ENCODE results near the gene GNG7. TPM values are rescaled to one million over a fixed set of nuclear protein-coding genes. Genes with fewer than 3 reads are reported as not detected.

GNG7 gene
- 1.6 and 2.2 TPM in 2 replicates for polyA plus RNA-seq (2012; rRNA removed)
- 1.6 and 1.9 TPM in 2 replicates for polyA plus RNA-seq (2012; cell fraction: cytosol; rRNA removed)
- 2.8 and 3.1 TPM in 2 replicates for polyA plus RNA-seq (2012; cell fraction: nucleus; rRNA removed)

DNA sequence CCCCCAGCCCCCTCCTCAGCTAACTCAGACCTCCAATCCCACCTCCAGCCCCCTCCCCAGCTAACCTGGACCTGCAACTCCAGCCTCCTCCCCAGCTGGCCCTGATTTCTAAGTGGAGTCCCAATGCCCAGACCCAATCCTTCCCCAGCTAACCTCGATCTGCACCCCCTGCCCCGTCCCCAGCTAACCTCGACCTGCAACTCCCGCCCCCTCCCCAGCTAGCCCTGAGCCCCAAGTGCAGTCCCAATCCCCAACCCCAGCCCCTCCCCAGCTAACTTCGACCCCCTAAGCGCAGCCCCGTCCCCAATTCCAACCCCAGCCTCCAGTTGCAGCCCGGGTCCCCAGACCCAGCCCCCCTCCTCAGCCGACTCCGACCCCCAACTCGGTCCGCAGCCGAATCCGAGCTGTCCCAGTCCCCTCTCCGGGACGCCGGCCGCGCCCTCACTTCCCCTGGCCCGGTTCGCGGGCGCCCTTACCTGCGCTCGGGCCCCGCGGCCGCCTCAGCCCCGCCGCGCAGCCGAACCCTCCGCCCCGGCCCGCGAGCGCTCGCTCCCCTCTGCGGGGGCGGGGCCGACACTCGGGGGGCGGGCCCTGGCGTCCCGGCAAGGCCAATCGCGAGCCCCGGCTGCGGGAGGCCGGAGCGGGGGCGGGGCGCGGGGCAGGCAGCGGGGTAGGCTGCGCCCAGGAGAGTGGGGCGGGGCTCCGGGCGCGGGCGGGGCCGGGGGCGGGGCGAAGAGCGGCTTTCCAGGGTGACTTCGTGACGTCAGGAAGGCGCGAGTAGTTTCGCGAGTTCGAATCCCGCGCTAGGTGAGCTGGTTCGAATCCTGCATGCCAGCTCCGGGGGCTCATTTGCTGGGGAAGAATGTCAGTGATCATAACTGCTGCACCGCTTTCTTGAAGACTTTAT, at the start of gene GNG7:
GNG7 (minus strand) TSS at position 525 of the 907 bp plus-strand sequence. CDS start 182,006 bp downstream, outside the sequence.
- no peaks in the 10 kb centered on the region for H3K9me3 ChIP-seq
- H3K4me1 ChIP-seq (ENCODE audit: control insufficient read depth in 1 of 2, insufficient read depth in 2 of 2, low read depth in 1 of 2, low read length in 1 of 2): peaks cover 0 to 5% of the 10 kb centered on the region in 2 experiments; a peak in 1 of 4 replicates
- H3K27ac ChIP-seq (ENCODE audit: low read depth in 2 of 2, low read length in 1 of 2): no peak within 1 kb of the TSS; a peak in 1 of 4 replicates
- H3K4me3 ChIP-seq (ENCODE audit: low read depth in 2 of 2, low read length in 1 of 2): peak within 1 kb of the TSS; percentile 59 to 65
- POLR2A ChIA-PET: interaction anchor here (1.1 kb wide), 1 partner anchor 18 kb away, joined by 3 read pairs; no protein-coding TSS in a partner anchor
- peak within 1 kb of the TSS; percentile 71 for H3K4me2 ChIP-seq
- H3K79me2 ChIP-seq (ENCODE audit: insufficient read depth): no peaks in the 10 kb centered on the region
- TF ChIP-seq GATA2 (CRISPR knock-in tag; IDR thresholded peaks at IDR 0.05) (no peak), NRF1 (IDR thresholded peaks at IDR 0.05; ENCODE audit: low read depth, low read length) (no peak), POLR2AphosphoS5 (IDR thresholded peaks at IDR 0.05; ENCODE audit: low read depth, low read length) (no peak), FOSL2 (IDR thresholded peaks at IDR 0.05; ENCODE audit: borderline replicate concordance, low read depth) (no peak), MXI1 (IDR thresholded peaks at IDR 0.05; ENCODE audit: low read depth, low read length) (no peak), EP300 (IDR thresholded peaks at IDR 0.05; ENCODE audit: borderline replicate concordance in 1 of 2, low read depth in 1 of 2, low read length in 1 of 2) (no peak), SIN3A (IDR thresholded peaks at IDR 0.05; ENCODE audit: borderline replicate concordance, low read depth, low read length) (no peak), SMC3 (IDR thresholded peaks at IDR 0.05; ENCODE audit: low read depth, low read length) (no peak), GABPA (IDR thresholded peaks at IDR 0.05; ENCODE audit: low read depth) (no peak), TCF12 (IDR thresholded peaks at IDR 0.05) (no peak)
- TF ChIP-seq, protein P1, sequence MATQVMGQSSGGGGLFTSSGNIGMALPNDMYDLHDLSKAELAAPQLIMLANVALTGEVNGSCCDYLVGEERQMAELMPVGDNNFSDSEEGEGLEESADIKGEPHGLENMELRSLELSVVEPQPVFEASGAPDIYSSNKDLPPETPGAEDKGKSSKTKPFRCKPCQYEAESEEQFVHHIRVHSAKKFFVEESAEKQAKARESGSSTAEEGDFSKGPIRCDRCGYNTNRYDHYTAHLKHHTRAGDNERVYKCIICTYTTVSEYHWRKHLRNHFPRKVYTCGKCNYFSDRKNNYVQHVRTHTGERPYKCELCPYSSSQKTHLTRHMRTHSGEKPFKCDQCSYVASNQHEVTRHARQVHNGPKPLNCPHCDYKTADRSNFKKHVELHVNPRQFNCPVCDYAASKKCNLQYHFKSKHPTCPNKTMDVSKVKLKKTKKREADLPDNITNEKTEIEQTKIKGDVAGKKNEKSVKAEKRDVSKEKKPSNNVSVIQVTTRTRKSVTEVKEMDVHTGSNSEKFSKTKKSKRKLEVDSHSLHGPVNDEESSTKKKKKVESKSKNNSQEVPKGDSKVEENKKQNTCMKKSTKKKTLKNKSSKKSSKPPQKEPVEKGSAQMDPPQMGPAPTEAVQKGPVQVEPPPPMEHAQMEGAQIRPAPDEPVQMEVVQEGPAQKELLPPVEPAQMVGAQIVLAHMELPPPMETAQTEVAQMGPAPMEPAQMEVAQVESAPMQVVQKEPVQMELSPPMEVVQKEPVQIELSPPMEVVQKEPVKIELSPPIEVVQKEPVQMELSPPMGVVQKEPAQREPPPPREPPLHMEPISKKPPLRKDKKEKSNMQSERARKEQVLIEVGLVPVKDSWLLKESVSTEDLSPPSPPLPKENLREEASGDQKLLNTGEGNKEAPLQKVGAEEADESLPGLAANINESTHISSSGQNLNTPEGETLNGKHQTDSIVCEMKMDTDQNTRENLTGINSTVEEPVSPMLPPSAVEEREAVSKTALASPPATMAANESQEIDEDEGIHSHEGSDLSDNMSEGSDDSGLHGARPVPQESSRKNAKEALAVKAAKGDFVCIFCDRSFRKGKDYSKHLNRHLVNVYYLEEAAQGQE (IDR thresholded peaks at IDR 0.05; ENCODE audit: low read depth, low read length): no peak
- TF ChIP-seq, protein P2, sequence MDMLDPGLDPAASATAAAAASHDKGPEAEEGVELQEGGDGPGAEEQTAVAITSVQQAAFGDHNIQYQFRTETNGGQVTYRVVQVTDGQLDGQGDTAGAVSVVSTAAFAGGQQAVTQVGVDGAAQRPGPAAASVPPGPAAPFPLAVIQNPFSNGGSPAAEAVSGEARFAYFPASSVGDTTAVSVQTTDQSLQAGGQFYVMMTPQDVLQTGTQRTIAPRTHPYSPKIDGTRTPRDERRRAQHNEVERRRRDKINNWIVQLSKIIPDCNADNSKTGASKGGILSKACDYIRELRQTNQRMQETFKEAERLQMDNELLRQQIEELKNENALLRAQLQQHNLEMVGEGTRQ (IDR thresholded peaks at IDR 0.05; ENCODE audit: borderline replicate concordance, low read depth, low read length): no peak
- H2AFZ ChIP-seq (ENCODE audit: low read depth): peak within 1 kb of the TSS; percentile 89
- CTCF ChIA-PET: interaction anchor here (0.7 to 3.5 kb wide), 6 partner anchors 17 to 65 kb away, joined by 3 to 14 read pairs (median 4); no protein-coding TSS in a partner anchor
- H3K36me3 ChIP-seq (replicated peaks in 1 of 2; ENCODE audit: control insufficient read depth in 1 of 2, insufficient read depth in 2 of 2, low read length in 1 of 2): no peaks in the 10 kb centered on the region
- DNase-seq: peak; percentile 100
- H3K27me3 ChIP-seq (ENCODE audit: insufficient read depth): no peaks in the 10 kb centered on the region; the same call in 1 of the 2 replicates
- H3K9ac ChIP-seq: peak within 1 kb of the TSS; percentile 36; the same call in 1 of the 2 replicates
- H3F3A ChIP-seq (replicated peaks; ENCODE audit: insufficient read depth): no peaks in the 10 kb centered on the region
- H4K20me1 ChIP-seq (ENCODE audit: insufficient read depth): no peaks in the 10 kb centered on the region
- H3K9me2 ChIP-seq: no peaks in the 10 kb centered on the region
- 3% methylated on average over 40 of the region's 77 CpGs for WGBS (ENCODE audit: low lambda C conversion rate)
